Chondrocyte (in vitro differentiated cells): Measurements from ENCODE around the gene FKBP5. TPM values are rescaled to one million over a fixed set of nuclear protein-coding genes. Genes with fewer than 3 reads are reported as not detected.
"Not testable (repeated sequence)": the region's sequence is repeated elsewhere in the genome, so short reads cannot be mapped to it uniquely, and the experiment has no call there.

Experiments
- DNase-seq: peaks from one replicate; pipeline ENCODE4 v3.0.0; 2021; ENCODE audit warnings: mixed read lengths, low spot score
- H3K27ac Mint-ChIP-seq: one replicate; pipeline ENCODE4 v1.8.0; 2021; ENCODE audit warnings: mild to moderate bottlenecking, moderate library complexity, mixed read lengths; ENCODE audit not compliant: unreplicated experiment
- H3K27me3 Mint-ChIP-seq: 2 replicates; pipeline ENCODE4 v1.8.0; 2021; ENCODE audit warnings: low read depth, mixed read lengths
- H3K36me3 Mint-ChIP-seq: 2 replicates; pipeline ENCODE4 v1.8.0; 2021; ENCODE audit warnings: low read depth, mixed read lengths
- H3K4me1 Mint-ChIP-seq: 2 replicates; pipeline ENCODE4 v1.8.0; 2021; ENCODE audit warnings: low read depth, mild to moderate bottlenecking, mixed read lengths
- H3K4me3 Mint-ChIP-seq: one replicate; pipeline ENCODE4 v1.8.0; 2021; ENCODE audit warnings: mild to moderate bottlenecking, moderate library complexity, mixed read lengths; ENCODE audit not compliant: unreplicated experiment
- H3K9me3 Mint-ChIP-seq: 2 replicates; pipeline ENCODE4 v1.8.0; 2021; ENCODE audit warnings: low read depth, mixed read lengths
- CTCF ChIP-seq: fragments of 200-600 bp; sonication (generic); IDR thresholded peaks from 2 replicates; pipeline ENCODE4 v1.5.0; 2021; ENCODE audit warnings: antibody characterized with exemption, mild to moderate bottlenecking, moderate library complexity
- total RNA-seq: library from RNA; stranded (reverse); gene quantifications from 3 replicates; pipeline ENCODE4 v1.2.1, GENCODE V29; 2021

FKBP5 gene
- total RNA-seq, 1 donor from 2014 or later, result 143 TPM

- H3K4me1 Mint-ChIP-seq, result peaks cover 22% of the 10 kb centered on the region
- H3K4me3 Mint-ChIP-seq, result no peak overlapping the region
- TF ChIP-seq CTCF, result no peak
- H3K27ac Mint-ChIP-seq, result peak overlapping the region; percentile 17
- H3K9me3 Mint-ChIP-seq, result no peaks in the 10 kb centered on the region
- peaks cover 21% of the 10 kb centered on the region for H3K36me3 Mint-ChIP-seq
- DNase-seq, result no peak
- H3K27me3 Mint-ChIP-seq, result no peaks in the 10 kb centered on the region
Measured at GRCh38 chr6:35580836-35581235, 107.9 kb downstream of the FKBP5 start.

GRCh38 chr6:35576682-35577081 is 112.0 kb downstream of the FKBP5 start:
- Mint-ChIP-seq H3K36me3 (peaks cover 37% of the 10 kb centered on the region), H3K9me3 (no peaks in the 10 kb centered on the region), H3K4me3 (no peak overlapping the region), H3K4me1 (peaks cover 4% of the 10 kb centered on the region), H3K27ac (no peak overlapping the region), H3K27me3 (no peaks in the 10 kb centered on the region)
- no peak for TF ChIP-seq CTCF
- DNase-seq, result no peak

- no peaks in the 10 kb centered on the region for H3K9me3 Mint-ChIP-seq
Measured at GRCh38 chr6:35573495-35574110, 115.1 kb downstream of the FKBP5 start.

GRCh38 chr6:35570885-35571330 is 117.8 kb downstream of the FKBP5 start:
- not testable (repeated sequence) for H3K4me1 Mint-ChIP-seq, H3K9me3 Mint-ChIP-seq, H3K4me3 Mint-ChIP-seq, DNase-seq, H3K27me3 Mint-ChIP-seq, H3K27ac Mint-ChIP-seq
- H3K36me3 Mint-ChIP-seq, result peaks cover 30% of the 10 kb centered on the region

More at GRCh38 chr6:35573495-35574110, 115.1 kb downstream of the FKBP5 start:
- TF ChIP-seq CTCF, result no peak
- peaks cover 41% of the 10 kb centered on the region for H3K36me3 Mint-ChIP-seq
- peaks cover 4% of the 10 kb centered on the region for H3K4me1 Mint-ChIP-seq
- no peaks in the 10 kb centered on the region for H3K27me3 Mint-ChIP-seq
- DNase-seq, result no peak
- H3K4me3 Mint-ChIP-seq, result no peak overlapping the region
- no peak overlapping the region for H3K27ac Mint-ChIP-seq

- Mint-ChIP-seq H3K4me3 (no peak overlapping the region), H3K36me3 (peaks cover 18% of the 10 kb centered on the region), H3K27me3 (peaks cover 4% of the 10 kb centered on the region), H3K27ac (no peak overlapping the region), H3K4me1 (no peaks in the 10 kb centered on the region), H3K9me3 (no peaks in the 10 kb centered on the region)
- DNase-seq, result no peak
- peak; percentile 70 for TF ChIP-seq CTCF
Measured at GRCh38 chr6:35569011-35569461, 119.7 kb downstream of the FKBP5 start.

GRCh38 chr6:35566794-35567193 is 121.9 kb downstream of the FKBP5 start:
- TF ChIP-seq CTCF, result no peak
- Mint-ChIP-seq H3K27me3 (peaks cover 4% of the 10 kb centered on the region), H3K4me1 (no peaks in the 10 kb centered on the region), H3K36me3 (peaks cover 7% of the 10 kb centered on the region), H3K4me3 (no peak overlapping the region), H3K27ac (no peak overlapping the region), H3K9me3 (no peaks in the 10 kb centered on the region)
- no peak for DNase-seq
